Forelimb muscle (tissue), 1 donor: ENCODE results near the gene DNM3. TPM values are rescaled to one million over a fixed set of nuclear protein-coding genes. Genes with fewer than 3 reads are reported as not detected.
"Not testable (repeated sequence)": the region's sequence is repeated elsewhere in the genome, so short reads cannot be mapped to it uniquely, and the experiment has no call there.

ENCODE experiments used
- DNase-seq: peaks from one replicate; pipeline ENCODE4 v3.0.0-alpha.2; 2013; ENCODE audit warnings: low read depth
- polyA plus RNA-seq: library from polyadenylated mRNA; unstranded; fragments of 120-200 nt; gene quantifications from one replicate; pipeline ENCODE4 v1.2.1, GENCODE V29; 2013; ENCODE audit not compliant: insufficient read length

The DNM3 gene
- polyA plus RNA-seq, 1 donor, result 3.0 TPM

DNA sequence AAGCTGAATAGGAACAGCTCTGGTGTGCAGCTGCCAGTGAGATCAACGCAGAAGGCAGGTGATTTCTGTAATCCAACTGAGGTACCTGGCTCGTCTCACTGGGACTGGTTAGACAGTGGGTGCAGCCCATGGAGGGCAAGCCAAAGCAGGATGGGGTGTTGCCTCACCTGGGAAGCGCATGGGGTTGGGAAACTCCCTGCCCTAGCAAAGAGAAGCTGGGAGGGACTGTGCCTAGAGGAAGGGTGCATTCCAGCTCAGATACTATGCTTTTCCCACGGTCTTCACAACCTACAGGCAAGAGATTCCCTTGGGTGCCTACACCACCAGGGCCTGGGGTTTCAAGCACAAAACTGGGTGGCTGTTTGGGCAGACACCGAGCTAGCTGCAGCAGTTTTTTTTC, 183.2 kb downstream of the DNM3 start:
- DNase-seq, result no peak

DNA sequence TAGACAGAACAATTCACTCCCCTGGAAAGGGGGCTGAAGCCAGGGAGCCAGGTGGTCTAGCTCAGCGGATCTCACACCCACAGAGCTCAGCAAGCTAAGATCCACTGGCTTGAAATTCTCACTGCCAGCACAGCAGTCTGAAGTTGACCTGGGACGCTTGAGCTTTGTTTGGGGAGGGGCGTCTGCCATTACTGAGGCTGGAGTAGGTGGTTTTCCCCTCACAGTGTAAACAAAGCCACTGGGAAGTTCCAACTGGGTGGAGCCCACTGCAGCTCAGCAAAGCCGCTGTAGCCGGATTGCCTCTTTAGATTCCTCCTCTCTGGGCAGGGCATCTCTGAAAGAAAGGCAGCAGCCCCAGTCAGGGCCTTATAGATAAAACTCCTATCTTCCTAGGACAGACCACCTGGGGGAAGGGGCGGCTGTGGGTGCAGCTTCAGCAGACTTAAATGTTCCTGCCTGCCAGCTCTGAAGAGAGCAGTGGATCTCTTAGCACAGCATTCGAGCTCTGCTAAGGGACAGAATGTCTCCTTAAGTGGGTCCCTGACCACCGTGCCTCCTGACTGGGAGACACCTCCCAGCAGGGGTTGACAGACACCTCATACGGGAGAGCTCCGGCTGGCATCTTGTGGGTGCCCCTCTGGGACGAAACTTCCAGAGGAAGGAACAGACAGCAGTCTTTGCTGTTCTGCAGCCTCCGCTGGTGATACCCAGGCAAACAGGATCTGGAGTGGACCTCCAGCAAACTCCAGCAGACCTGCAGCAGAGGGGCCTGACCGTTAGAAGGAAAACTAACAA, 183.8 kb downstream of the DNM3 start:
- not testable (repeated sequence) for DNase-seq

DNA sequence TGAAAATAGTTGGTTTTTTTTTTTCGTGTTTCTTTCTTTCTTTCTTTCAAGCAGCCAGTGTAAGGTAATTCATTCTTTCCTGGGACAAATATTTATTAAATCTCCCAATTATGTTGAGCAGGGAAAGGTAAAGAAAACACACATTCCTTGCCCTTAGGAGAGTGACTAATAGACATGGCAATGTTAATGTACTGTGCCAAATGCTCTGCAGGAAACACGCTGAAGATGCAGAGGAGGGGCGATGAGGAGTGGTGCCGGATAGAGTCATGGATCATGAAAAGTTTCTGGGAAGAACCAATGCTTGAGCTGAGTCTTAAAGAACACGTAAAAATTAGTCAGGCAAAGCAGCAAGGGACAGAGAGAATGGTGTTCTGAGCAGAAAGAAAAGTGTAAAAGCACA, 199.2 kb downstream of the DNM3 start:
- no peak for DNase-seq

DNA sequence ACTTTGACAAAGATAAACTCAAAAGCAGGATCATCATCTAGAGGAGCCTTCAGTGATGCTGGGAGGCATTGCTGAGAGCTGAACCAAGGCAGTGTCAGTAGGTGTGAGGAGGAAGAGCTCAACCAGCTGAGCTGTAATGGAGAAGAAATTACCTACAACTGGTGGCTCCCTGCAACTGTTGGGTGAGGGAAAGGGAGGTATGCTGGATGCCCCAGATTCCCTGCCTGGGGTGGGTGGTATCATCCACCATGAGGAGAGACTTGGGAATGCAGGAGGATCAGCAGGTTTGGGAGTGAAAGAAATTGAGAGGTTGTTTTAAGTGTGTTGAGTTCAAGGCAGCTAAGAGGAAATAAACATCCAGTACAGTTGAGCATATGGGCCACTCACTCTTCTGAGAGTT, 199.8 kb downstream of the DNM3 start:
- no peak for DNase-seq

DNA sequence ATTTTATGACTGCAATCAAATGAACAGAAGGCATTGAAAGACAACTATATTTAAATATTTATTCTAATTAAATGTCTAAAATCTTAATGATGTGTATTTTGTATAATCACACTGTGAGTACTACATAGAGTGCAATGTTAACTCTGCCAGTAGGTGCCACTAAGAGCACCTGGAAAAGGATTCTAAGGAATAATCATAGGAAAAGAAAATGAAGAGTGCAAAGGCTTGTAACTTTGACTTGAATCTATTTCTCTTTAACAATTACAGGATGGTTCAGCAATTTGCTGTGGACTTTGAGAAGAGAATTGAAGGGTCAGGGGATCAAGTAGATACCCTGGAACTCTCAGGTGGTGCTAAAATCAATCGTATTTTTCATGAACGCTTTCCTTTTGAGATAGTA, 200.4 kb downstream of the DNM3 start:
- DNase-seq, result peak; percentile 31

DNA sequence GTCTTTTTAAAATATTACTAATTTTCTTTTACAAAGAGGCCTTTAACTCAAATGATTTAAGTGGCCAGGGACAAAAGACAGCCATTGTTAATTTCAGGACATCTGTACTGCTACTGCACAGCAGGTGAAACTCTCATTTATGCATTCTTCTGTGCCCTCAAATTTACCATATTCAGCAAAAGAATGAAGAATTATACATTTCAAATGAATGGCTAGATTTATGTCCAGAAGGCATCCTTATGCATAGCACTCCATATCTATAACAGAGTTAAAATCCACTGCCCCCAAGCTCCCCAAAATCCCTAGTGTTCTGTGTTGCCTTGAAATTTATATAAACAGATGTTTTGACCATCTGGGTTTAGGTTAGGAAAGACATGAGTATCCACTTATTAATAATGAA, 202.6 kb downstream of the DNM3 start:
- no peak for DNase-seq

DNA sequence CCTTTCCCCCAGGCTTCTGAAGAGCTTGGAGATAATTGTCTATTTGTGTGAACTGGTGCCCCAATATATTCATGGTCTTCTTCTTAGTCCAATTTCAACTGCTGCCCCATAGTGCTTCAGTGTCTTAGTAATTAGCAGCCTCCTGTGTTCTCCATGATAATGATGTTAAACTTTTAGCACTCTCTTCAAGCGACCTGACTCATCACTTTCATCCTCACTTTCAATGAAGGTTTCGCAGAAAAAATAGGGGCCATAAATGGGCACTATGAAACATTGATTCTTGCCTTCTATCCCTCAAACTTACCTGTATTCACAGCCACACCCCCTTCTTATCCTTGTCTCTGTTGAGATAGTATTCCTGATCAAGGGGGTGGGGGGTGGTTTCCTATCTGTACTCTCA, 210.6 kb downstream of the DNM3 start:
- no peak for DNase-seq

DNA sequence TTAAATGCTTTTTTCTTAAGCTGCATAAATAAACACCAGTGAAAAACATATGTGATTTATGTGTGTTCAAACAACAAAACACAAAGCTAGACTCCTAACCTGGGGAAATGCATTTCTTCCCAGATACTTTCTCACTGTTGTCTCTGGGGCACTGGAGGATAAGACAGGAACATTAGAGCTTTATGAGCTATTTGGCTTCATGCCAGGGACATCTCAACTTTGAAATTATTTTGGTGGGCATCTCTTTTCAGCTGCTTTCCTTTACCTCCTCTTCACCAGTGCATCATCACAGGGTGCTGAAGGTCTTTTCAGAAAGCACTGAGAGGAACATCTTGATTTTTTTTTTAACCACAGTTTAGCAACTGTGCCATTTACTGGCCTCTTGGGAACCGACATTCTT, 212.9 kb downstream of the DNM3 start:
- DNase-seq, result no peak

DNA sequence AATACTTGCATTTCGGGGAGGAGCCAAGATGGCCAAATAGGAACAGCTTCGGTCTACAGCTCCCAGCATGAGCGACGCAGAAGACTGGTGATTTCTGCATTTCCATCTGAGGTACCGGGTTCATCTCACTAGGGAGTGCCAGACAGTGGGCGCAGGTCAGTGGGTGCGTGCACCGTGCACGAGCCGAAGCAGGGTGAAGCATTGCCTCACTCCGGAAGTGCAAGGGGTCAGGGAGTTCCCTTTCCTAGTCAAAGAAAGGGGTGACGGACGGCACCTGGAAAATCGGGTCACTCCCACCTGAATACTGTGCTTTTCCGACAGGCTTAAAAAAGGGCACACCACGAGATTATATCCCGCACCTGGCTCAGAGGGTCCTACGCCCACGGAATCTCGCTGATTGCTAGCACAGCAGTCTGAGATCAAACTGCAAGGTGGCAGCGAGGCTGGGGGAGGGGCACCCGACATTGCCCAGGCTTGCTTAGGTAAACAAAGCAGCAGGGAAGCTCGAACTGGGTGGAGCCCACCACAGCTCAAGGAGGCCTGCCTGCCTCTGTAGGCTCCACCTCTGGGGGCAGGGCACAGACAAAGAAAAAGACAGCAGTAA, 214.6 kb downstream of the DNM3 start:
- DNase-seq, result not testable (repeated sequence)

DNA sequence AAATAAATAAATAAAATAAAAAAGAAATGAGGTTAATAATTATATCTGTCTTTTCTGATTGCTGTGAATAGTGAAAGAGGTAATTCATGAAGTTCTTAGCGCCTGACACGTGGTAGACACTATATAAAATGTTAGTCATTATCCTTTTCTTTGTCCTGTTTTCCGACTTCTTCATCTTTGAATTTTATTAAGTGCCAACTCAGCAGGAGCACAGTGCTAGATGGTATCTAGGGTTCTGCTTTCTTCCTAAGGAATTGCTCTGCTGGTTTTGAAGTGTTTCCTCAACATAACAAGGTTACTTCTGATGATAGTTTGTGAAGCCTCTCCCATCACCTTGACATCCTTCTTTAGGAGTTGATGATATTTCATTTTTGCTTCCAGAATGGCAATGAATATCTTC, 227.0 kb downstream of the DNM3 start:
- no peak for DNase-seq

DNA sequence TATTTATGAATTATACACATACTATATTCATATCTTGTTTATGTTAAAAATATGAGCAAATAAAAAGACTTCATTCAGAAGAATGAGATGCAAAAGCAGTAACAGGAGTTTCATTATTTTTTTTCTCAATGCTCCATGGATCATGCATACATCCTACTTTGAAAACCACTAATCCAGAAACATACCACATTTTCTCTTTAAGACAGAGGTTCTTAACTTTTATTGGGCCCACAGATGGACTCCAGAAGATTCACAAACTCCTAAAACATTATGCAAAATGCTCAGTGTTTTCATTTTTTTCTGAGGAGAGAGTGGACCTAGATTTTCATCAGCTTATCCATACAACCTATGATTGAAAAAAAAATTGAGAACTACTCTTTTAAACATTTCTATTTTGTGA, 227.8 kb downstream of the DNM3 start:
- no peak for DNase-seq

DNA sequence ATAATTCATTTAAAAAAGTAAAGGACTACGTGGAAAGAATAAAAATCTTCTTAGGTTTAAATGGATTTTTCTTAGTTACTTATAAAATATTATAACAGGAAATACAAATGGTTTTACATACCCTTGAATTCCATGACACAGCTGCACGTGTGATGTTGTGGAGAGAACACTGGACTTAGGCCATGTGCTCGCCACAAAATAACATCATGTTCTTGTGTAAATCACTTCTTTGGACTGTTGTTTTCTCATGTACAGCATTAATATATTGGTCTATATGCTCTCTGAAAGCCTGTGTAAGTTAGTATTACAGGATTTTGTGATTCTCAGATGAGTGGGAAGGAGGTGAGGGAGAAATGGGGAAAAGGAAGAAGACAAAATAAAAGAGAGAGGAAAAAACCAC, 228.2 kb downstream of the DNM3 start:
- DNase-seq, result peak; percentile 77

DNA sequence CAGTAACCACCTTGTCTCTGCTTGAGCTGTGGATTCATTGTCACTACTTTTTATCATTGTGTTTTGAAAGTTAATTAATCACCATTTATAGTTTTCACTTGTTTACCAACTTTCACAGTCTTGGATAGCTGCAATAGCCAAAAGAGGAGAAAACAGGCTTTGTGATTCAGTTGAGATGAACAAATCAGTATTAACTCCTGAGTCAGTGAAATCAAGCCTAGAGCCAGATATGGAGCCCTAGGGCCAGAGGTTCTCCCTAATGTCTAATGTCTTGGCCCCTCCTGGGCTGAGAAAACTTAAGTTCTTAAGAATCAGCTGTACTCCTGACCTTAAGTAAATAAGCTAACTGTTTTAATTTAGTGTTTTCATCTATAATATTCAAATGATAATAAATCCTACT, 228.8 kb downstream of the DNM3 start:
- no peak for DNase-seq

DNA sequence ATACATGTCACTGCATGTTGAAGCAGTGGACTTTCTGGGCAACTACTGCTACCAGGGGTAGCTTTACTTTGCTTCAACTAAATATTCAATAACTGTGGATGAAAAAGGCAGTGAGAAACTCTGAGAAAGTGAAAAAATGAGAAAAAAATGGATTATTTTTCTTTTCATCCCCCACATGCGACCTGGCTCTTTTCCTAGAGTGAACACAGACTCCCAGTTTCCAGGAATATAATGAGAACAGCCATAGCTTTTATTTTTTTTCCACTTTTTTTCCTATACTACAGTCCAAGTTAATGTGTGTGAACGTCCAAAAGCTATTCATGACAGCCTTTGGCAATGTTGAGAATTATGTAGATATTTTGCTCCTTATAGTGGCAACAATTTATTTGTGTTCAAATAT, 230.4 kb downstream of the DNM3 start:
- peak; percentile 90 for DNase-seq

DNA sequence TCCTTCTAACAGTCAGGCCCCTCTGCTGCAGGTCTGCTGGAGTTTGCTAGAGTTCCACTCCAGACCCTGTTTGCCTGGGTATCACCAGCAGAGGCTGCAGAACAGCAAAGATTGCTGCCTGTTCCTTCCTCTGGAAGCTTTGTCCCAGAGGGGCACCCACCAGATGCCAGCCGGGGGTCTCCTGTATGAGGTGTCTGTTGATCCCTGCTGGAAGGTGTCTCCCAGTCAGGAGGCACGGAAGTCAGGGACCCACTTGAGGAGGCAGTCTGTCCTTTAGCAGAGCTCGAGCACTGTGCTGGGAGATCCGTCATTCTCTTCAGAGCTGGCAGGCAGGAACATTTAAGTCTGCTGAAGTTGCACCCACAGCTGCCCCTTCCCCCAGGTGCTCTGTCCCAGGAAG, 238.6 kb downstream of the DNM3 start:
- not testable (repeated sequence) for DNase-seq

DNA sequence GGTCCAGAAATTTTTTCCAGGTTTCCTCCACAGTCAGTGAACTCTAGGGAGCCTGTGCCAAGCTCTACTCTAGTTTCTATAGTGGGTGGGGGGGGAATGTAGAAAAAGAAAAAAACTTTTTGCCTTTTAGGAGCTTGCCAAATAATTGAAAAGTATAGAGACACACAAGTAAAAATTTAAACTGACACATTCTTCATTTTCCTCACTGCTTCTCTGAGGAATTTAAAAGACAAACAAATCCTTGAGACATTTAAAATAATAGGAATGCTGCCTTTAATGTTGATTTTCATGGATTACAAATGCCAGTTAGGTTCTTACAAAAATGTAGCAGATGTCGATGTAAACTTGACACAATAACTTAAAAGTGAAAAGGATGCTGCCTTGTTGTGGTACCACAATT, 241.9 kb downstream of the DNM3 start:
- no peak for DNase-seq

DNA sequence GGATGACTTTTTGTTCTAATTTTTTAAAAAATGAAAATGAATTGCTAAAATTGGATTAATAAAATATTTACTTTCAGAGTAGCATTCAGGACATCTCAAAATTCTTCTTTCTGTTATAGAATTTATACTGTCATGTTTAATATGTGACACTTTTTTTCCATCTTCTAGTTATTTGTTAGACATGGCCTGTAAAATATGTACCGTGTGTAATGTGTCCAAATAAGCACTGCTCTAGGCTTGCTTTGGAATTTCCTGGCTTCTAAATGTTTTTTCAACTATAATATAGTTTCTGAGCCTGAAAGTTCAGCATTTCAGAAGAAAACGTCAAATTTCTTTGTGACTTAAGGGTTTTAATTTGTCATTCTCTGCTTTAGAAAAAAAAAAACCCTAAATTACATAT, 243.6 kb downstream of the DNM3 start:
- DNase-seq, result no peak

DNA sequence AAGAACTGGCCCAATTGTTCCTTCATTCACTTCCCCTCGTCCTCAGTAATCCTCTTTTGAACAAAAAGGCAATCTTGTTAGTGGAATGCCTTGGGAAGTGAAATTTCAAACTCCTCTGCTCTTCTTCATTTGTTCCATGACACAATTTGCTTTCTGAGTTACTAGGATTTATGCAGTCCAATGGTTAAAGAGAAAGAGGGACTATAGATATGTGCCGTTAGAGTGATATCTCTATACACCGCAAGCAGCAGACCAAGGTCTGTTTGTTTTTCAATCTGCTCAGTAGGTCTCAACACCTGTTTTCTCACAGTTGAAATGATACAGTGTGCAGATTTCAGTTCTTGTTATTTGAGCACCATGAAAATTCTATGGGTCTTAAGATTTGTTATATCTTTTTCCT, 244.0 kb downstream of the DNM3 start:
- no peak for DNase-seq

DNA sequence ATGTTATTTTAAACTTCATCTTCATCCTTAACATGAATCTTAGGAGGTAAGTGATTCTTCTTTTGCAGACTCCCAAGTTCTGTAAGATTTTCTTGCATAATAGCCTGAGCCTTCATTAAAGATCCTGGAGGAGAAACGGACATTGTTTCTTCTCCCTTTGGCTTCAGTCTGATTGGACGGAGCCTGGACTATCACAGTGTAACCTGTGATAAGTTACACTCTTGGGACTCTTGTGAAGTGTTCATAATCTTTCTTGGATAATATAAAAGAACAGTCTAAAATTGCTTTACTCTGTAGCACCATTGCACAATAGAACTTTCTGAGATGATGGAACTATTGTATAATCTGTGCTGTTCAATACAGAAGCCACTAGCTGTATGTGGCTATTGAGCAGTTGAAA, 244.8 kb downstream of the DNM3 start:
- no peak for DNase-seq

DNA sequence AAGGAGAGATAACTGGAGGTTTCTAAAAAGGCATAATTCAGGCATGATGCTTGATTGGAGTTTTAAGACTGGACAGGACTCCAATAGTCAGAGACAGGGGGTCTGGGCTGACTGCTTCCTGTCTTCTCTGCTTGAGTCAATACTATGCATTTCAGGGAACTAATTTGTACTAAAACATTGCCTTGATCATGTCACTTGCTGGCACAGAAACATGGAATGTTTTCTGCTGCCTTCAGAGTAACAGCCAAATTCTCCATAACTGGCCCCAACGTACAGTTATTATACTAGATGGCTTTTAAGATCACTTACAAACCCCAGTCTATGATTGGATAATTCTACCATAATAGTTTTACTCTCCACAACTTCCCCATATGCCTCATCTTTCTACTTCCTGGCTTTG, 247.0 kb downstream of the DNM3 start:
- no peak for DNase-seq

DNA sequence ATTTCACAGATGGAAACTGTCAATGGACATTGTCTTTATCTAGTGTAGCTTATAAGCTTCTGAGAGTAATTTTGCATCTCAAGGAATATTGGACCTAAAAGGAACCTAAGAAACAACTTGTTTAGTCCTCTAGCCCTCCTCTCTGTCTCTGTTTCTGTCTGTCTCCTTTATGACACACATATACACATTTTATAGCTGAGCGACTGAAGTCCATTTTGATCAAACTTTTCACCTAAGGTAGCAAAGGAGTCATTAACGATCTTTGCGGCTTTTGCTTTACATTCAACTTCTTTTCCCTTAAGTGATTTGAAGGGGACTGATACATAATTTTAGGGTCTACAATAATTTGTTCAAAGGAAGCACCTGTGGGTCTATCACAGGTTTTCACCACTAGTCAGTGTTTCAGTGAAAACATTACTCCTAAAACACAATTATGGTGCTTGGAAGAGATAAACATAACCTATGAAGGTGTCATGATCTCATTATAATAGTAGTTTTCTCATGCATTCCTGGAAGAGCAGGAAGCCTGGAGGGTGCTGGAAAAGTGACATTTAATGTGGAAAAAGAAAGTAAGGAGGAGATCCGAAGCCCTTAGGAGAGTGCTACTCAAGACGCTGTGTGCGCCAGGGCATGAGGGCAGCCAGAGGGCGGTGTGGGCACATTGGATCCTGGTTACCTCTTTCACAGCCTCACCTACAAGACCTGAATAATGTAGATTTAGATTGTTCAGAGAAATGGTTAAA, 248.6 kb downstream of the DNM3 start:
- no peak for DNase-seq

DNA sequence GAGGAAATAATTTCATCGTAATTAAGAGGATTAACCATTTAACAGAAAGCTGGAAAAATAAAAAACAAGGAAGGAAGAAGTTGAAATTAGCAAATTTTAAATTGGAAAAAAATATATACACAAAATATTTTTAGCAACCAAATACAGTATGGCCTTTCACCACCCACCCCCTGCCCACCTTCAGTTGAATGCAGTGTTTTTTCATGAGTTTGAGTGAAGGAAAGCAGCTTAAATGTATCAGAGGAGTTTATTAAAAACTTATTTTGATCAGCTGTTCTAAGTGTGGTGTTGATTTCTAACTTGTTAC, 249.2 kb downstream of the DNM3 start:
- DNase-seq, result no peak

DNA sequence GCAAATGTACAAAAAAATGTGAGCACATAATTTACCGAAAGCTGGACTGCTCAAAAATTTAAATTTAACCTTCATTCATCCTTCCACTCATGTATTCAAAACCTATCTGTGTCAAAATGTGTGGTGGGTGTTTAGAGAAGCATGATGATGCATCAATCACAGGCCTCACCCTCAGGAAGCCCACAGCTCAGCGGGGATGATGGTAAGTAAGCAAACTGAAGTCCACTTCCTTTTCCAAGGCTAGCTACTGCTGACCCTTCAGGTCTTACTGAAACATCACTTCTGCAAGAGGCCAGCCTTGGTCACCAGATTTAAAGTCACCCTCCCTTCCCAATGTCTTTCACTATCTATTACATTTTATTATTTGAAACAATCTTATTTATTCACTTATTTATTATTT, 254.5 kb downstream of the DNM3 start:
- DNase-seq, result no peak
